Karpas-422 (cell line): Measurements from ENCODE around the gene ERCC6L. TPM values are rescaled to one million over a fixed set of nuclear protein-coding genes. Genes with fewer than 3 reads are reported as not detected.
A peak's percentile ranks its signal among the peaks of the same experiment; 100 is the strongest.
"Not testable (repeated sequence)": the region's sequence is repeated elsewhere in the genome, so short reads cannot be mapped to it uniquely, and the experiment has no call there.

Experiments
- DNase-seq: peaks from one replicate; pipeline ENCODE4 v3.0.0-alpha.2; 2015
- H2AFZ ChIP-seq: fragments of 200-600 bp; sonication (generic); 2 replicates; pipeline ENCODE4 v1.6.1; 2014; ENCODE audit warnings: antibody characterized with exemption, low read length, mixed read lengths
- H3K27ac ChIP-seq: fragments of 200-600 bp; sonication (generic); 2 replicates; pipeline ENCODE4 v1.5.1; 2014; ENCODE audit warnings: mild to moderate bottlenecking, low read length, moderate library complexity
- H3K27me3 ChIP-seq: fragments of 200-600 bp; sonication (generic); 2 replicates; pipeline ENCODE4 v1.6.1; 2014; ENCODE audit warnings: low read length, mixed read lengths
- H3K36me3 ChIP-seq: fragments of 200-600 bp; sonication (generic); 2 replicates; pipeline ENCODE4 v1.6.1; 2014; ENCODE audit warnings: low read length, mixed read lengths; ENCODE audit not compliant: insufficient read depth
- H3K4me1 ChIP-seq: fragments of 200-600 bp; sonication (generic); 2 replicates; pipeline ENCODE4 v1.6.1; 2014; ENCODE audit warnings: mild to moderate bottlenecking, low read length, mixed read lengths
- H3K4me2 ChIP-seq: fragments of 200-600 bp; sonication (generic); 2 replicates; pipeline ENCODE4 v1.6.1; 2014; ENCODE audit warnings: low read length, low read depth, mild to moderate bottlenecking; ENCODE audit not compliant: poor library complexity, severe bottlenecking
- H3K4me3 ChIP-seq: fragments of 200-600 bp; sonication (generic); 2 replicates; pipeline ENCODE4 v1.5.1; 2014; ENCODE audit warnings: mild to moderate bottlenecking, antibody characterized with exemption, low read length, mixed read lengths
- H3K79me2 ChIP-seq: fragments of 200-600 bp; sonication (generic); 2 replicates; pipeline ENCODE4 v1.6.1; 2014; ENCODE audit warnings: mild to moderate bottlenecking, low read length, mixed read lengths
- H3K9ac ChIP-seq: fragments of 200-600 bp; sonication (generic); 2 replicates; pipeline ENCODE4 v1.6.0; 2014; ENCODE audit warnings: low read length
- H3K9me2 ChIP-seq: fragments of 200-600 bp; sonication (generic), shearing (Covaris generic); replicated peaks from 2 replicates; pipeline ENCODE4 v1.6.0; 2014; ENCODE audit warnings: mild to moderate bottlenecking, low read length, moderate library complexity; ENCODE audit not compliant: insufficient read depth
- H3K9me3 ChIP-seq: fragments of 300-700, 200-600 bp; sonication (generic); 2 replicates; pipeline ENCODE4 v1.6.1; 2014; ENCODE audit warnings: low read length, mixed read lengths
- H4K20me1 ChIP-seq: fragments of 200-600 bp; sonication (generic); 2 replicates; pipeline ENCODE4 v1.6.1; 2014; ENCODE audit warnings: mild to moderate bottlenecking, antibody characterized with exemption, low read length, low read depth; ENCODE audit not compliant: insufficient read depth
- total RNA-seq: library from RNA; depleted of rRNA; stranded (reverse); fragments of >200 nt; shearing (Covaris generic); gene quantifications from 2 replicates; pipeline ENCODE4 v1.2.3, GENCODE V29; 2014; ENCODE audit warnings: low replicate concordance

ERCC6L gene
- total RNA-seq, 1 experiment from 2014 or later = 5.9 TPM

GRCh38 chrX:72238183-72238582 lies 644 bp downstream of the ERCC6L start:
- Histone ChIP-seq H3K4me1 (peaks cover 7% of the 10 kb centered on the region), H3K9ac (peak overlapping the region; percentile 65), H4K20me1 (no peaks in the 10 kb centered on the region), H3K27me3 (no peaks in the 10 kb centered on the region), H3K4me3 (peak overlapping the region; percentile 71), H3K4me2 (peak overlapping the region; percentile 71), H3K9me2 (no peaks in the 10 kb centered on the region), H3K9me3 (no peaks in the 10 kb centered on the region), H3K27ac (0 out of 2 replicates have a peak overlapping the region, but pooled peaks have one; percentile 40), H3K36me3 (0 out of 2 replicates have a peak, but pooled peaks cover 5% of the 10 kb centered on the region), H2AFZ (peak overlapping the region; percentile 76; the same call in 1 of the 2 replicates), H3K79me2 (peaks cover 37% of the 10 kb centered on the region)
- no peak for DNase-seq

- DNase-seq = no peak
- peaks cover 46% of the 10 kb centered on the region for H3K79me2 ChIP-seq
- no peak overlapping the region for H2AFZ ChIP-seq
- H3K27me3 ChIP-seq = no peaks in the 10 kb centered on the region
- H3K9me2 ChIP-seq = no peaks in the 10 kb centered on the region
- peaks cover 7% of the 10 kb centered on the region for H3K4me1 ChIP-seq
- no peaks in the 10 kb centered on the region for H3K9me3 ChIP-seq
- no peak overlapping the region for H3K4me3 ChIP-seq
- 0 out of 2 replicates have a peak, but pooled peaks cover 5% of the 10 kb centered on the region for H3K36me3 ChIP-seq
- no peak overlapping the region for H3K4me2 ChIP-seq
- no peaks in the 10 kb centered on the region for H4K20me1 ChIP-seq
- no peak overlapping the region for H3K9ac ChIP-seq
- H3K27ac ChIP-seq = no peak overlapping the region
Measured at GRCh38 chrX:72236841-72237240, 2.0 kb downstream of the ERCC6L start.

DNA sequence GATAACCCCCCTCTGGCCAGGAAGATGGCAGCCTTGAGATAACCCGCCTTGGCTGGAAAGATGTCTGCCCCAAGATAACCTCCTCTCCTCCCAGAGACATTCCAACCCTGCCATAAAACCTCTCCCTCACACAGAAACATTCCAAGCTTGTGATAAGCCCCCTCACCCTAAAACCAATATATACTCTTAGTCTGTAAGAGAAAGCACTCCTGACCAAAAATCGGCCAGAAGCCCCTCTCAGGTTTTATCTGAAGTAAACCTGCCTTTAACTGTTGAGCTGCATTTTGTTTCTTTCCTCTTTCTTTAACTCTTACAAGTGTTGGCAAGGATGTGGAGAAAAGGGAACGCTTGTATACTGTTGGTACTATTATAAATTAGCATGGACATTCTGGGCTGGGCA lies 8.5 kb downstream of the ERCC6L start:
- peaks cover 70% of the 10 kb centered on the region for H3K79me2 ChIP-seq
- no peak overlapping the region for H3K9ac ChIP-seq
- H3K4me3 ChIP-seq = no peak overlapping the region
- peaks cover 4% of the 10 kb centered on the region for H3K36me3 ChIP-seq
- H3K4me1 ChIP-seq = no peaks in the 10 kb centered on the region
- no peaks in the 10 kb centered on the region for H3K27me3 ChIP-seq
- H4K20me1 ChIP-seq = no peaks in the 10 kb centered on the region
- no peak overlapping the region for H2AFZ ChIP-seq
- no peaks in the 10 kb centered on the region for H3K9me3 ChIP-seq
- no peak overlapping the region for H3K27ac ChIP-seq
- H3K4me2 ChIP-seq = no peak overlapping the region
- H3K9me2 ChIP-seq = no peaks in the 10 kb centered on the region
- DNase-seq = no peak

DNA sequence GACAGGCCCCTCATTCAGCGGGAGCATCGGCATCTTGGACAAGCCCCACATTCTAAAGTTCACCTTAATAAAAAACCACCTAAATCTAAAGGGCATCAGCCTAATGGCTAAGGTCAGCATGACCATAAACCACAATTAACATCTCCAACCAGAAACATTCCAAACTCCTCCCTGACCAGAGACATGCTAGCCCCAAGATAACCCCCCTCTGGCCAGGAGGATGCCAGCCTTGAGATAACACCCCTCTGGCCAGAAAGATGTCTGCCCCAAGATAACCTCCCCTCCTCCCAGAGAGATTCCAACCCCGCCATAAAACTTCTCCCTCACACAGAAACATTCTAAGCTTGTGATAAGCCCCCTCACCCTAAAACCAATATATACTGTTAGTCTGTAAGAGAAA lies 18.5 kb downstream of the ERCC6L start:
- not testable (repeated sequence) for H4K20me1 ChIP-seq, H3K4me3 ChIP-seq, H3K9me3 ChIP-seq, H2AFZ ChIP-seq, H3K9ac ChIP-seq, H3K4me1 ChIP-seq, H3K27ac ChIP-seq, H3K36me3 ChIP-seq, H3K4me2 ChIP-seq, H3K9me2 ChIP-seq, H3K27me3 ChIP-seq
- H3K79me2 ChIP-seq = peaks cover 54% of the 10 kb centered on the region
- peak; percentile 9 for DNase-seq

- Histone ChIP-seq H2AFZ (no peak overlapping the region), H3K4me3 (no peak overlapping the region), H3K9me2 (no peaks in the 10 kb centered on the region), H3K4me1 (no peaks in the 10 kb centered on the region), H3K4me2 (no peak overlapping the region), H3K9ac (no peak overlapping the region), H3K79me2 (peaks cover 43% of the 10 kb centered on the region), H3K36me3 (no peaks in the 10 kb centered on the region), H4K20me1 (no peaks in the 10 kb centered on the region), H3K27ac (no peak overlapping the region), H3K27me3 (no peaks in the 10 kb centered on the region), H3K9me3 (no peaks in the 10 kb centered on the region)
- peak; percentile 6 for DNase-seq
Measured at GRCh38 chrX:72216973-72217372, 21.9 kb downstream of the ERCC6L start.

DNA sequence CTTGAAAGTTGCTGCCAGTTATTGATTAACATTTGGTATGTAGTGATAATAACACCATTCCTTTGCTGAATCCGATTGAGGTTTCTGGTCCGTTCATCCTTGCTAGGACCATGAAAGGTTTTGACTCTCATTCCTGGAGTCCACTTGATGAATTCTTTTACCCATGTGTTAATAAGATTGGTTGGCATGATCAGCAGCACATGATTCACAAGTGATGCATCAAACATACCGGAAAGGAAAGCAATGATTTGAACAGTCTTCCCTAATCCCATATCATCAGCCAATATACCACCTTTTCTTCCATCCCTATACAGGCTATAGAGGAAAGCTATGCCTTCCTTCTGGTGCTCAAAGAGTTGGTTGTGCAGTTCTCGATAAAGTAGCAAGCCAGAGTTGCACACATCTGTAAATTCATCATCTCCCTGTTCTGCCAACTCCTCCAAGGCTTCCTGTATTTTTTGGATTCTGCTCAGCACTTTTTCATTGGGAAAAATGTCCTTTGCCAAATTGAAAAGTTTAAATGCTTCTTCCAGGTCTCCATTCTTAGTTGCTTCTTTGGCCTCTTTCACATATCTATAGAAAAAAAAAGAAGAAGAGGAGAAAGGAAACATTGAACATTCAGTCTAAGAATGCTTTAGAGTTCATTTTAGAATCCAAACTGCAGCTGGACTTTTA lies 30.6 kb downstream of the ERCC6L start:
- H3K27me3 ChIP-seq = no peaks in the 10 kb centered on the region
- no peaks in the 10 kb centered on the region for H4K20me1 ChIP-seq
- H3K9me2 ChIP-seq = no peaks in the 10 kb centered on the region
- H3K4me2 ChIP-seq = no peak overlapping the region
- no peak overlapping the region for H3K9ac ChIP-seq
- no peak overlapping the region for H2AFZ ChIP-seq
- no peak overlapping the region for H3K27ac ChIP-seq
- H3K4me1 ChIP-seq = no peaks in the 10 kb centered on the region
- DNase-seq = no peak
- no peak overlapping the region for H3K4me3 ChIP-seq
- peaks cover 11% of the 10 kb centered on the region for H3K36me3 ChIP-seq
- no peaks in the 10 kb centered on the region for H3K9me3 ChIP-seq
- peaks cover 43% of the 10 kb centered on the region for H3K79me2 ChIP-seq

DNA sequence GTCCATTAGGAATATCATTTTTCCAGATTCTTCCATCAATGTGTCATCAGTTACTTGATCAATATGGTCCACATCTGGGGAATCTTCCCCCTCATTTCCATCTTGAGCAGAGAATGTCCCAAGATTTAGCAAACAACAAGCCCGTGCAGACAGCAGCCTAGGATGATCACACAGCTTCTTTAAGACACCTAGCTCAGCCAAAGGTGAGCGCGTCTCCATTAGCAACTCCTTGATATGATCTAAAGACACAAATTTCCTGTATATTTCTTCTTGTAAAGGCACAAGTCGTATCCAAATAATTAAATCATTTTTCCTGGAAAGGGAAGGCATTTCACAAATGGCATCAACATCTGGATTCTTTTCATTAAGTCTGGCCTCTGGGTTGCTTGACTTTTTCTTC lies 31.5 kb downstream of the ERCC6L start:
- no peak overlapping the region for H2AFZ ChIP-seq
- H3K27me3 ChIP-seq = no peaks in the 10 kb centered on the region
- H3K9me3 ChIP-seq = no peaks in the 10 kb centered on the region
- H3K79me2 ChIP-seq = peaks cover 45% of the 10 kb centered on the region
- no peak overlapping the region for H3K27ac ChIP-seq
- H4K20me1 ChIP-seq = no peaks in the 10 kb centered on the region
- peaks cover 11% of the 10 kb centered on the region for H3K36me3 ChIP-seq
- H3K9ac ChIP-seq = no peak overlapping the region
- H3K4me2 ChIP-seq = no peak overlapping the region
- no peak overlapping the region for H3K4me3 ChIP-seq
- H3K9me2 ChIP-seq = no peaks in the 10 kb centered on the region
- DNase-seq = peak; percentile 1
- H3K4me1 ChIP-seq = no peaks in the 10 kb centered on the region

- H3K27me3 ChIP-seq = no peaks in the 10 kb centered on the region
- H3K9me2 ChIP-seq = no peaks in the 10 kb centered on the region
- no peaks in the 10 kb centered on the region for H4K20me1 ChIP-seq
- H3K9ac ChIP-seq = no peak overlapping the region
- peaks cover 11% of the 10 kb centered on the region for H3K36me3 ChIP-seq
- H3K4me1 ChIP-seq = no peaks in the 10 kb centered on the region
- no peak overlapping the region for H3K27ac ChIP-seq
- DNase-seq = no peak
- H3K4me2 ChIP-seq = no peak overlapping the region
- no peak overlapping the region for H3K4me3 ChIP-seq
- H2AFZ ChIP-seq = no peak overlapping the region
- no peaks in the 10 kb centered on the region for H3K9me3 ChIP-seq
- peaks cover 40% of the 10 kb centered on the region for H3K79me2 ChIP-seq
Measured at GRCh38 chrX:72205706-72206105, 33.1 kb downstream of the ERCC6L start.
